DOHH2 (cell line): Measurements from ENCODE around the gene CSAD.
"Not testable (repeated sequence)": the region's sequence is repeated elsewhere in the genome, so short reads cannot be mapped to it uniquely, and the experiment has no call there.

ENCODE experiments used
- H3F3A ChIP-seq: fragments of 200-600 bp; sonication (generic), shearing (Covaris generic); 2 replicates; pipeline ENCODE4 v1.6.0; 2016; ENCODE audit warnings: antibody characterized with exemption, mild to moderate bottlenecking; ENCODE audit not compliant: control insufficient read depth, insufficient read depth
- H3K27ac ChIP-seq: fragments of 200-600 bp; sonication (generic); 2 replicates; pipeline ENCODE4 v1.5.1; 2014; ENCODE audit warnings: low read depth, mild to moderate bottlenecking, low read length, moderate library complexity
- H3K27me3 ChIP-seq: fragments of 200-600 bp; sonication (generic); 2 replicates; pipeline ENCODE4 v1.6.1; 2014; ENCODE audit warnings: mild to moderate bottlenecking, low read length, mixed read lengths; ENCODE audit not compliant: control insufficient read depth
- H3K36me3 ChIP-seq: fragments of 200-600 bp; sonication (generic); 2 replicates; pipeline ENCODE4 v1.6.1; 2014; ENCODE audit warnings: mild to moderate bottlenecking, low read length, moderate library complexity, mixed read lengths; ENCODE audit not compliant: control insufficient read depth
- H3K4me1 ChIP-seq: fragments of 200-600 bp; sonication (generic); 2 replicates; pipeline ENCODE4 v1.6.1; 2014; ENCODE audit warnings: mild to moderate bottlenecking, low read length, mixed read lengths; ENCODE audit not compliant: control insufficient read depth
- H3K4me2 ChIP-seq: fragments of 200-600 bp; sonication (generic); 2 replicates; pipeline ENCODE4 v1.6.0; 2014; ENCODE audit warnings: mild to moderate bottlenecking, low read length, moderate library complexity
- H3K4me3 ChIP-seq: fragments of 200-600 bp; sonication (generic); 2 replicates; pipeline ENCODE4 v1.5.1; 2014; ENCODE audit warnings: mild to moderate bottlenecking, low read length, mixed read lengths
- H3K79me2 ChIP-seq: fragments of 200-600 bp; sonication (generic); 2 replicates; pipeline ENCODE4 v1.6.1; 2014; ENCODE audit warnings: mild to moderate bottlenecking, low read length, mixed read lengths; ENCODE audit not compliant: control insufficient read depth
- H3K9me2 ChIP-seq: fragments of 200-600 bp; sonication (generic); replicated peaks from 2 replicates; pipeline ENCODE4 v1.6.1; 2014; ENCODE audit warnings: mild to moderate bottlenecking, low read length, mixed read lengths; ENCODE audit not compliant: control insufficient read depth
- H3K9me3 ChIP-seq: fragments of 200-600 bp; sonication (generic); 2 replicates; pipeline ENCODE4 v1.6.1; 2014; ENCODE audit warnings: antibody characterized with exemption, low read length, mixed read lengths; ENCODE audit not compliant: control insufficient read depth, insufficient read depth
- H4K20me1 ChIP-seq: fragments of 200-600 bp; sonication (generic); 2 replicates; pipeline ENCODE4 v1.6.0; 2014; ENCODE audit warnings: low read depth, mild to moderate bottlenecking, antibody characterized with exemption, low read length, moderate library complexity; ENCODE audit not compliant: control insufficient read depth, insufficient read depth
- EZH2phosphoT487 ChIP-seq: fragments of 200-600 bp; sonication (generic); IDR thresholded peaks from 2 replicates; pipeline ENCODE4 v1.6.1; 2017; ENCODE audit warnings: borderline replicate concordance, mild to moderate bottlenecking, antibody characterized with exemption, low read length, moderate library complexity, mixed read lengths
- TF ChIP-seq, protein P1 (sequence below): fragments of 200-600 bp; sonication (generic); IDR thresholded peaks from one replicate; pipeline ENCODE4 v1.5.1; 2014; ENCODE audit warnings: antibody characterized with exemption, mild to moderate bottlenecking, low read depth, low read length; ENCODE audit not compliant: poor library complexity, severe bottlenecking

CSAD gene

DNA sequence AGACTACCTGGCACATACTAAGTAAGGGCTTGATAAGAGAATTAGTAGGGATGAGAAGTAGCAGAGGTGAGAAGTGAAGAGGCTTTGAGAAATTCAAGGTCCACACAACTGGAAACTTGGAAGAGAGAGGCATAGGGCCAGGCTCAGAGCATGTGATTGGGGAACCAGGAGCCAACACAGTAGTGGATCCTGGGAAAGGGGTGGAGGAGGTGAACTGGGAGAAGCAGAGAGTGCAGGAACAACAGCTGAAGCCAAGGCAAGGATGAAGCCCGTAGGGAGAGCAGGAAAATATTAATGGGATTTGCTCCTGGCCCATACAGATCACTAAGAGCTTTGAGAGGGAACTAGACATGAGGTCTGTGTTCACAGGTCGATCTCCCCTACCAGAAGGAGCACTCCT lies 27.7 kb upstream of the CSAD start:
- TF ChIP-seq, protein P1, sequence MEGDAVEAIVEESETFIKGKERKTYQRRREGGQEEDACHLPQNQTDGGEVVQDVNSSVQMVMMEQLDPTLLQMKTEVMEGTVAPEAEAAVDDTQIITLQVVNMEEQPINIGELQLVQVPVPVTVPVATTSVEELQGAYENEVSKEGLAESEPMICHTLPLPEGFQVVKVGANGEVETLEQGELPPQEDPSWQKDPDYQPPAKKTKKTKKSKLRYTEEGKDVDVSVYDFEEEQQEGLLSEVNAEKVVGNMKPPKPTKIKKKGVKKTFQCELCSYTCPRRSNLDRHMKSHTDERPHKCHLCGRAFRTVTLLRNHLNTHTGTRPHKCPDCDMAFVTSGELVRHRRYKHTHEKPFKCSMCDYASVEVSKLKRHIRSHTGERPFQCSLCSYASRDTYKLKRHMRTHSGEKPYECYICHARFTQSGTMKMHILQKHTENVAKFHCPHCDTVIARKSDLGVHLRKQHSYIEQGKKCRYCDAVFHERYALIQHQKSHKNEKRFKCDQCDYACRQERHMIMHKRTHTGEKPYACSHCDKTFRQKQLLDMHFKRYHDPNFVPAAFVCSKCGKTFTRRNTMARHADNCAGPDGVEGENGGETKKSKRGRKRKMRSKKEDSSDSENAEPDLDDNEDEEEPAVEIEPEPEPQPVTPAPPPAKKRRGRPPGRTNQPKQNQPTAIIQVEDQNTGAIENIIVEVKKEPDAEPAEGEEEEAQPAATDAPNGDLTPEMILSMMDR: no peak
- TF ChIP-seq EZH2phosphoT487: no peak
- Histone ChIP-seq H3F3A (peaks cover 2% of the 10 kb centered on the region), H3K79me2 (peaks cover 28% of the 10 kb centered on the region), H4K20me1 (no peaks in the 10 kb centered on the region), H3K4me2 (peak overlapping the region; percentile 95), H3K36me3 (no peaks in the 10 kb centered on the region), H3K4me3 (peak overlapping the region; percentile 74), H3K9me2 (no peaks in the 10 kb centered on the region), H3K27ac (peak overlapping the region; percentile 71), H3K4me1 (peaks cover 69% of the 10 kb centered on the region), H3K9me3 (no peaks in the 10 kb centered on the region), H3K27me3 (no peaks in the 10 kb centered on the region)

DNA sequence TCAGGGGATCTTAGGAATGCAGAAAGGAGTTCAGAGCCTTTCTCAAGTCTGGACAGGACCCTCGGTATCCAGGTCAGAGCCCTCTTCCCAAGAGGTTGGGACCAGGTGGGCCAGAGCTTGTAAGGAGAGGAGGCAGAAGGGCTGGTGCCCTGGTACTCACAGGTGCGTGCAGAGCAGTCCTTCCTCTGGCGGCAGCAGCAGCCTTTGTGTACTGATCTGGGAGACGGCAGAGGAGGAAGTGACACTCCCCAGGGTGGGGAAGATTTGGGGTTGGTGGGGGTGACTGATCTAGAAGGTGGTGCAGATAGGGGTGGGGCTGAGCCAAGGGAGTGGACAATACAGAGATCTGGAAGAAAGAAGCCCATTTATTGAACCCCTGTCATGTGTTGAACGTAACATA lies 26.3 kb upstream of the CSAD start, which contains the start of gene ITGB7:
Gene ITGB7, minus strand, starts transcription at position 210 of the 400 bp plus-strand sequence. CDS start 6,808 bp downstream, outside the sequence.
- TF ChIP-seq, protein P1: no peak
- no peak for TF ChIP-seq EZH2phosphoT487
- Histone ChIP-seq H3K36me3 (no peaks in the 10 kb centered on the region), H4K20me1 (no peaks in the 10 kb centered on the region), H3K27ac (peak within 1 kb of the TSS; percentile 71), H3K4me1 (peaks cover 81% of the 10 kb centered on the region), H3K79me2 (peaks cover 40% of the 10 kb centered on the region), H3K27me3 (no peaks in the 10 kb centered on the region), H3K9me2 (no peaks in the 10 kb centered on the region), H3F3A (peaks cover 2% of the 10 kb centered on the region), H3K4me2 (peak within 1 kb of the TSS; percentile 95), H3K9me3 (no peaks in the 10 kb centered on the region), H3K4me3 (peak within 1 kb of the TSS; percentile 80)

DNA sequence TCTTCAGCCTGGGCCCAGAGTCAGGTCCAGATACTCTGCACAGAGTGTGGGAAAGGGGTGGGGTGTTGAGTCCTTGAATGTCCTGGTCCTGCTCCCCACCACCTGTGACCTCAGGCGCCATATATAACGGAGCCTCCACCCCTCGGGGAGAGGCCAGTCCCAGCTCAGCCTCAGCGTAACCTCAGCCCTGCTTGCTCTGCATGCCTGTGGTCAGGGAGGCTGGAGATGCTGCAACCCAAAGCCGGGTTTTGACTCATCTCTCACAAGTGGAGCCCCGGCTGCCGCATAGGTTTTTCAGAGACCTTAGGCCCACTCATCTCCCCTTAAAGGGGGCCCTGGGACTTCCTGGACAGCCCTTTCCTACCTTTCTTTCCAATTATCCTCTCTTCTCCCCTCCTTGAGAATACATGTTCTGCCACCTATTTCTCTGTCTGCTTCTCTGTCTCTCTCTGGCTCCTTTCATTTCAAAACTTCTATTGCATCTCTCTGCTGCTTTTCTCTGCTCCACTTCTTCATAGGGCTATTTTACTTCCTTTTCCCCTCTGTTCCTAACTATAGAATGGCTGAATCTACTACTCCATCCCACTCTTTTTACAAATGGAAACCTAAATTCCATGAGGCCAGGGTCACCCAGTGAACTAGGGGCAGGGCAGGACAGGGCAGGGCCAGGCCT lies 25.2 kb upstream of the CSAD start:
- peaks cover 40% of the 10 kb centered on the region for H3K79me2 ChIP-seq
- no peaks in the 10 kb centered on the region for H3K27me3 ChIP-seq
- no peak for TF ChIP-seq EZH2phosphoT487
- peak overlapping the region; percentile 72 for H3K4me2 ChIP-seq
- H3K36me3 ChIP-seq: 0 out of 2 replicates have a peak, but pooled peaks cover 4% of the 10 kb centered on the region
- peak overlapping the region; percentile 60 for H3K27ac ChIP-seq
- H4K20me1 ChIP-seq: no peaks in the 10 kb centered on the region
- peak overlapping the region; percentile 80 for H3K4me3 ChIP-seq
- H3K9me2 ChIP-seq: no peaks in the 10 kb centered on the region
- H3K9me3 ChIP-seq: no peaks in the 10 kb centered on the region
- peaks cover 11% of the 10 kb centered on the region for H3F3A ChIP-seq
- peaks cover 90% of the 10 kb centered on the region for H3K4me1 ChIP-seq

GRCh38 chr12:53204351-53204750 lies 23.6 kb upstream of the CSAD start:
- Histone ChIP-seq H3K4me3 (no peak overlapping the region), H3F3A (peaks cover 20% of the 10 kb centered on the region), H3K9me2 (no peaks in the 10 kb centered on the region), H3K79me2 (peaks cover 40% of the 10 kb centered on the region), H3K4me2 (peak overlapping the region; percentile 15), H3K4me1 (peaks cover 99% of the 10 kb centered on the region), H3K27me3 (no peaks in the 10 kb centered on the region), H4K20me1 (no peaks in the 10 kb centered on the region), H3K36me3 (peaks cover 11% of the 10 kb centered on the region), H3K27ac (no peak overlapping the region), H3K9me3 (no peaks in the 10 kb centered on the region)
- TF ChIP-seq, protein P1: no peak
- no peak for TF ChIP-seq EZH2phosphoT487

DNA sequence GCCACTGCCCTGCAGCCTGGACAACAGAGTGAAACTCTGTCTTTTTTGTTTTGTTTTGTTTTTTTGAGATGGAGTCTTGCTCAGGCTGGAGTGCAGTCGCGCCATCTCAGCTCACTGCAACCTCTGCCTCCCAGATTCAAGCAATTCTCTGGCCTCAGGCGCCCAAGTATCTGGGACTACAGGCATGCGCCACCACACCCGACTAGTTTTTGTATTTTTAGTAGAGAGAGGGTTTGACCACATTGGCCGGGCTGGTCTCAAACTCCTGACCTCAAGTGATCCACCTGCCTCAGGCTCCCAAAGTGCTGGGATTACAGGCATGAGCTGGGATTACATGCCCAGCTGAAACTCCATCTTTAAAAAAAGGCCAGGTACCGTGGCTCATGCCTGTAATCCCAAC lies 21.6 kb upstream of the CSAD start:
- Histone ChIP-seq H3F3A (peaks cover 23% of the 10 kb centered on the region), H3K79me2 (peaks cover 40% of the 10 kb centered on the region), H3K4me1 (peaks cover 99% of the 10 kb centered on the region), H3K36me3 (peaks cover 12% of the 10 kb centered on the region), H3K27ac (peak overlapping the region; percentile 94), H3K4me3 (peak overlapping the region; percentile 62; the same call in 1 of the 2 replicates), H3K4me2 (peak overlapping the region; percentile 77; the same call in 1 of the 2 replicates)
- H3K9me2 ChIP-seq, H3K9me3 ChIP-seq, H3K27me3 ChIP-seq, H4K20me1 ChIP-seq: not testable (repeated sequence)
